ENCODE data around the gene MUC12. TPM values are rescaled to one million over a fixed set of nuclear protein-coding genes. Genes with fewer than 3 reads are reported as not detected.

MUC12 gene
- total RNA-seq, 1 experiment from 2014 or later, result 0.64 TPM

DNA sequence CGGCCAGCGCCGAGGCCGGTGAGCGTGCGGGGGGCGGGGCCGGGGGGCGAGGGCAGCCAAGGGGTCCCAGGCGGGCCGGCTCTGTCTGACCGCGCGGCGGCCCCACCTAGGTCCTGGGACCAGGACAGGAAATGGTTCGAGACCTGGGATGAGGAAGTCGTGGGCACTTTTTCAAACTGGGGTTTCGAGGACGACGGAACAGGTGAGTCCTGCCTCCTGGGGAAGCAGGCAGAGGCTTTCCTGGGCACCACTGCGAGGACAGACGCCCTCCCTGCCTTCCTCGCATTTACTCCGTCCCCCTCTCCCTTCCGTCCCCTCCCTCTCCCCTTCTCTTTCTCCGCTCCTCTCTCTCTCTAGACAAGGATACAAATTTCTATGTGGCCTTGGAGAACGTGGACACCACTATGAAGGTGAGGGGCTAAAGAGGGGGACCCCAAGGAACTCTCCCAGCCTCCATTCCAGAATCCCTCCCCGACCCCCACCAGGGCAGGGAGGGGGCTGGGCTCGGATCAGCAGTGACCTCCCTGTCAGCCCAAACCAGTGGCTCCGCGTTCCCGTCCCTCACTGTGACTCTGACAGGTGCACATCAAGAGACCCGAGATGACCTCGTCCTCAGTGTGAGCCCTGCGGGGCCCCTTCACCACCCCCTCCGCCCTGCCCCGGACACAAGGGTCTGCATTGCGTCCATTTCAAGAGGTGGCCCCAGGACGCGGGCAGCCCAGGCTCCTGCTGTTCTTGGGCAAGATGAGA is 2.6 kb upstream of the MUC12 start:
- TF ChIP-seq ZFX (IDR thresholded peaks at IDR 0.05), result no peak; the same call in 1 of the 2 replicates
- TF ChIP-seq POLR2AphosphoS5 (IDR thresholded peaks at IDR 0.05; ENCODE audit: low read depth, low read length), result no peak
- TF ChIP-seq SP1 (IDR thresholded peaks at IDR 0.05; ENCODE audit: low read depth), result no peak
- TF ChIP-seq POLR2A (IDR thresholded peaks at IDR 0.05; ENCODE audit: borderline replicate concordance, extremely low read depth, insufficient read depth, insufficient read length), result no peak
- ChIA-PET POLR2A (no interaction called here), RAD21 (ENCODE audit: low non-redundant PET in 1 of 2, low total read pairs in 2 of 2, uncharacterized antibody in 2 of 2, unreplicated experiment in 2 of 2) (interaction anchor here in 1 of 2 experiments (0.5 to 0.6 kb wide), 2 partner anchors 92 to 104 kb away, joined by 3 read pairs; no protein-coding TSS in a partner anchor), CTCF (interaction anchor here (0.6 to 1.3 kb wide), 6 partner anchors 9 to 316 kb away, joined by 3 to 7 read pairs (median 4); partner anchors contain the start of gene UFSP1)
- Histone ChIP-seq H3K36me3 (ENCODE audit: control insufficient read depth in 1 of 2, insufficient read depth in 2 of 2, low read length in 2 of 2) (no peaks in the 10 kb centered on the region), H3K27ac (ENCODE audit: low read depth, low read length) (peak overlapping the region; percentile 61; the same call in 1 of the 2 replicates), H3K79me2 (ENCODE audit: insufficient read depth, low read length) (no peaks in the 10 kb centered on the region), H3K27me3 (ENCODE audit: insufficient read depth, low read length) (peaks cover 19% of the 10 kb centered on the region; the same call in 1 of the 2 replicates), H3K4me1 (ENCODE audit: control insufficient read depth in 1 of 2, insufficient read depth in 2 of 2, low read length in 2 of 2) (peaks cover 6 to 23% of the 10 kb centered on the region in 2 experiments; a peak in 3 of 4 replicates), H3K4me3 (replicated peaks in 1 of 2; ENCODE audit: low read depth in 1 of 2, low read length in 2 of 2) (peak overlapping the region; percentile 58 to 63), H3K9me3 (ENCODE audit: control insufficient read depth in 1 of 2, insufficient read depth in 1 of 2, low read depth in 1 of 2, low read length in 2 of 2) (no peaks in the 10 kb centered on the region), H3K9ac (ENCODE audit: low read length) (peak overlapping the region; percentile 63), H4K20me1 (ENCODE audit: insufficient read depth) (no peaks in the 10 kb centered on the region), H3K4me2 (ENCODE audit: low read length) (peak overlapping the region; percentile 82), H3K9me2 (ENCODE audit: insufficient read depth) (no peaks in the 10 kb centered on the region), H2AFZ (ENCODE audit: low read depth, low read length, poor library complexity, severe bottlenecking) (no peak overlapping the region)
- intact Hi-C loops (cut with micrococcal nuclease), result loop anchor here (1.0 to 10.0 kb wide), 5 partner anchors 93 to 316 kb away; no protein-coding TSS in a partner anchor
- no TSS peak for BruUV-seq (replicated peaks)
- ATAC-seq (no peak), DNase-seq (ENCODE audit: low read depth, low spot score) (no peak)

DNA sequence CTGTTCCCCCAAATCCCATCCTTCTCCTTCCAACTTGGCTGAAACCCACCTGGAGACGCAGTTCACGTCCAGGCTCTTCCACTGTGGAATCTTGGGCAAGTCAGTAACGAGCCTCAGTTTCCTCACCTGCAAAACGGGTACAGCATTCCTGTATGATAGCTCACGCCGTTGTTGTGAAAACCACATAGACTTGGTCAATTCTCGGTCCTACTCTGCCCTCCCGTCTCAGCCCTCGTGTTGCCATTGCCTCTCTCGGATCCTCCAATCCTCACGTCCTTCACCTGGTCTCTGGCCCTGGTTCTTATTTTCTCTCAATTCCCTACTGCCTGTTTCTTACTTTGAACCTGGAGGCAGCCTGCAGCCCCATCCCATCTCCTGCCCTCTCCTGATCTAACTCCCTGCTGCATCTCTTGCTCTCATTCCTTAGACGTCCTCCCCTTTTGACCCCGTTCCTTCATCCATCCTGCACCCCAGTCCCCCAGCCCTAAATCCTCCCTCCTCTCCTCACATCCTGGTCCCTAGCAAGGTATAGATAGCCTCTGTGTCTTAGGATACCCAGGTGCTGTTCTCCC is 2.0 kb upstream of the MUC12 start:
- CTCF ChIA-PET, result interaction anchor here (0.6 kb wide), 1 partner anchor 14 kb away, joined by 4 read pairs; no protein-coding TSS in a partner anchor
- BruUV-seq (replicated peaks), result TSS peak; percentile 82
- Histone ChIP-seq H3K4me1 (ENCODE audit: control insufficient read depth in 1 of 2, insufficient read depth in 2 of 2, low read length in 2 of 2) (peaks cover 6 to 23% of the 10 kb centered on the region in 2 experiments; a peak in 3 of 4 replicates), H3K9me3 (ENCODE audit: control insufficient read depth in 1 of 2, insufficient read depth in 1 of 2, low read depth in 1 of 2, low read length in 2 of 2) (no peaks in the 10 kb centered on the region), H3K4me2 (ENCODE audit: low read length) (peak overlapping the region; percentile 82), H3K79me2 (ENCODE audit: insufficient read depth, low read length) (no peaks in the 10 kb centered on the region), H3K27ac (ENCODE audit: low read depth, low read length) (no peak overlapping the region), H4K20me1 (ENCODE audit: insufficient read depth) (no peaks in the 10 kb centered on the region), H3K9ac (ENCODE audit: low read length) (no peak overlapping the region), H3K4me3 (replicated peaks in 1 of 2; ENCODE audit: low read depth in 1 of 2, low read length in 2 of 2) (peak overlapping the region; percentile 58 to 63; a peak in 3 of 4 replicates), H3K9me2 (ENCODE audit: insufficient read depth) (no peaks in the 10 kb centered on the region), H3K27me3 (ENCODE audit: insufficient read depth, low read length) (peaks cover 19% of the 10 kb centered on the region; the same call in 1 of the 2 replicates), H3K36me3 (ENCODE audit: control insufficient read depth in 1 of 2, insufficient read depth in 2 of 2, low read length in 2 of 2) (no peaks in the 10 kb centered on the region), H2AFZ (ENCODE audit: low read depth, low read length, poor library complexity, severe bottlenecking) (no peak overlapping the region)
- POLR2A ChIA-PET, result no interaction called here
- RAD21 ChIA-PET (ENCODE audit: low non-redundant PET in 1 of 2, low total read pairs in 2 of 2, uncharacterized antibody in 2 of 2, unreplicated experiment in 2 of 2), result interaction anchor here in 1 of 2 experiments (0.5 kb wide), 1 partner anchor 91 kb away, joined by 3 read pairs; no protein-coding TSS in a partner anchor
- DNase-seq (ENCODE audit: low read depth, low spot score), result no peak
- no peak for ATAC-seq
- intact Hi-C loops (cut with micrococcal nuclease), result loop anchor here (2.0 to 10.0 kb wide), 4 partner anchors 110 to 315 kb away; no protein-coding TSS in a partner anchor
- TF ChIP-seq, protein P1, sequence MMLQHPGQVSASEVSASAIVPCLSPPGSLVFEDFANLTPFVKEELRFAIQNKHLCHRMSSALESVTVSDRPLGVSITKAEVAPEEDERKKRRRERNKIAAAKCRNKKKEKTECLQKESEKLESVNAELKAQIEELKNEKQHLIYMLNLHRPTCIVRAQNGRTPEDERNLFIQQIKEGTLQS (IDR thresholded peaks at IDR 0.05), result no peak
- TF ChIP-seq, protein P2, sequence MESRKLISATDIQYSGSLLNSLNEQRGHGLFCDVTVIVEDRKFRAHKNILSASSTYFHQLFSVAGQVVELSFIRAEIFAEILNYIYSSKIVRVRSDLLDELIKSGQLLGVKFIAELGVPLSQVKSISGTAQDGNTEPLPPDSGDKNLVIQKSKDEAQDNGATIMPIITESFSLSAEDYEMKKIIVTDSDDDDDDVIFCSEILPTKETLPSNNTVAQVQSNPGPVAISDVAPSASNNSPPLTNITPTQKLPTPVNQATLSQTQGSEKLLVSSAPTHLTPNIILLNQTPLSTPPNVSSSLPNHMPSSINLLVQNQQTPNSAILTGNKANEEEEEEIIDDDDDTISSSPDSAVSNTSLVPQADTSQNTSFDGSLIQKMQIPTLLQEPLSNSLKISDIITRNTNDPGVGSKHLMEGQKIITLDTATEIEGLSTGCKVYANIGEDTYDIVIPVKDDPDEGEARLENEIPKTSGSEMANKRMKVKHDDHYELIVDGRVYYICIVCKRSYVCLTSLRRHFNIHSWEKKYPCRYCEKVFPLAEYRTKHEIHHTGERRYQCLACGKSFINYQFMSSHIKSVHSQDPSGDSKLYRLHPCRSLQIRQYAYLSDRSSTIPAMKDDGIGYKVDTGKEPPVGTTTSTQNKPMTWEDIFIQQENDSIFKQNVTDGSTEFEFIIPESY (IDR thresholded peaks at IDR 0.05; ENCODE audit: extremely low read depth, insufficient replicate concordance, low read length), result no peak
- TF ChIP-seq YY1 (IDR thresholded peaks at IDR 0.05; ENCODE audit: extremely low read depth, insufficient replicate concordance, low read depth, low read length), result no peak
- no peak for TF ChIP-seq SP1 (IDR thresholded peaks at IDR 0.05; ENCODE audit: low read depth)
- TF ChIP-seq EGR1 (IDR thresholded peaks at IDR 0.05; ENCODE audit: low read depth), result no peak
- no peak for TF ChIP-seq EZH2 (IDR thresholded peaks at IDR 0.05)
- TF ChIP-seq ZFX (IDR thresholded peaks at IDR 0.05), result no peak
- no peak for TF ChIP-seq CBX3 (IDR thresholded peaks at IDR 0.05; ENCODE audit: low read depth)
- TF ChIP-seq RAD21 (IDR thresholded peaks at IDR 0.05; ENCODE audit: low read depth), result no peak
- TF ChIP-seq TCF7L2 (IDR thresholded peaks at IDR 0.05; ENCODE audit: borderline replicate concordance, extremely low read depth, insufficient read depth, insufficient read length), result no peak
- TF ChIP-seq POLR2A (IDR thresholded peaks at IDR 0.05; ENCODE audit: borderline replicate concordance, extremely low read depth, insufficient read depth, insufficient read length), result no peak
- TF ChIP-seq SIN3A (IDR thresholded peaks at IDR 0.05; ENCODE audit: low read depth), result no peak

Data from HCT116 (cell line).